B cell (primary cell): ENCODE data around the gene TCP11L2.

Experiments used
- CTCF ChIP-seq: fragments of 200-600 bp; IDR thresholded peaks from one replicate; pipeline ENCODE4 v1.8.0; 2022; ENCODE audit warnings: antibody characterized with exemption, mild to moderate bottlenecking
- EZH2 ChIP-seq: IDR thresholded peaks from 2 replicates; pipeline ENCODE4 v1.6.1; 2012; ENCODE audit warnings: borderline replicate concordance, low read depth, mild to moderate bottlenecking, moderate library complexity, low read length; ENCODE audit not compliant: insufficient read depth, poor library complexity, severe bottlenecking

GRCh38 chr12:106360400-106360994 lies 58.0 kb downstream of the TCP11L2 start:
- TF ChIP-seq CTCF (no peak), EZH2 (no peak)
